A549 (cell line): ENCODE results near the gene APH1B.

Experiments
- CBX2 ChIP-seq: fragments of 200-600 bp; sonication (generic); IDR thresholded peaks from 2 replicates; pipeline ENCODE4 v1.6.1; 2016; ENCODE audit warnings: low read depth, mild to moderate bottlenecking, borderline replicate concordance
- CEBPB ChIP-seq, 2 experiments: fragments of >200 bp in 1 of 2; sonication (Bioruptor Twin) in 1 of 2; formaldehyde crosslinking in 1 of 2; IDR thresholded peaks; 2 replicates each; pipeline ENCODE4 v1.6.1; 2012 to 2016
- EP300 ChIP-seq, 2 experiments: fragments of >200 bp; sonication (Bioruptor Twin); formaldehyde crosslinking; IDR thresholded peaks; 2 replicates in 1 of 2; 3 replicates in 1 of 2; pipeline ENCODE4 v1.6.1; 2016 to 2017
- JUNB ChIP-seq: fragments of >200 bp; sonication (Bioruptor Twin); formaldehyde crosslinking; IDR thresholded peaks from 2 replicates; pipeline ENCODE4 v1.6.1; 2016
- POLR2A ChIP-seq: IDR thresholded peaks from 2 replicates; pipeline ENCODE4 v1.6.1; 2012; ENCODE audit warnings: mild to moderate bottlenecking, low read length
- RFX5 ChIP-seq: fragments of 450-650 bp; IDR thresholded peaks from 2 replicates; pipeline ENCODE4 v1.7.1; 2014; ENCODE audit warnings: antibody characterized with exemption, mild to moderate bottlenecking, moderate library complexity
- ZC3H11A ChIP-seq: fragments of 450-650 bp; IDR thresholded peaks from 2 replicates; pipeline ENCODE4 v1.6.1; 2014; ENCODE audit warnings: antibody characterized with exemption, mild to moderate bottlenecking
- TF ChIP-seq, protein P1 (sequence below): fragments of >200 bp; sonication (Bioruptor Twin); formaldehyde crosslinking; IDR thresholded peaks from 3 replicates; pipeline ENCODE4 v1.5.1; 2016

- TF ChIP-seq JUNB = no peak
- no peak for TF ChIP-seq POLR2A
- no peak for TF ChIP-seq ZC3H11A
- no peak for TF ChIP-seq RFX5
- no peak for TF ChIP-seq EP300 (IDR thresholded peaks at IDR 0.05)
- TF ChIP-seq, protein P1, sequence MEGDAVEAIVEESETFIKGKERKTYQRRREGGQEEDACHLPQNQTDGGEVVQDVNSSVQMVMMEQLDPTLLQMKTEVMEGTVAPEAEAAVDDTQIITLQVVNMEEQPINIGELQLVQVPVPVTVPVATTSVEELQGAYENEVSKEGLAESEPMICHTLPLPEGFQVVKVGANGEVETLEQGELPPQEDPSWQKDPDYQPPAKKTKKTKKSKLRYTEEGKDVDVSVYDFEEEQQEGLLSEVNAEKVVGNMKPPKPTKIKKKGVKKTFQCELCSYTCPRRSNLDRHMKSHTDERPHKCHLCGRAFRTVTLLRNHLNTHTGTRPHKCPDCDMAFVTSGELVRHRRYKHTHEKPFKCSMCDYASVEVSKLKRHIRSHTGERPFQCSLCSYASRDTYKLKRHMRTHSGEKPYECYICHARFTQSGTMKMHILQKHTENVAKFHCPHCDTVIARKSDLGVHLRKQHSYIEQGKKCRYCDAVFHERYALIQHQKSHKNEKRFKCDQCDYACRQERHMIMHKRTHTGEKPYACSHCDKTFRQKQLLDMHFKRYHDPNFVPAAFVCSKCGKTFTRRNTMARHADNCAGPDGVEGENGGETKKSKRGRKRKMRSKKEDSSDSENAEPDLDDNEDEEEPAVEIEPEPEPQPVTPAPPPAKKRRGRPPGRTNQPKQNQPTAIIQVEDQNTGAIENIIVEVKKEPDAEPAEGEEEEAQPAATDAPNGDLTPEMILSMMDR = no peak
- TF ChIP-seq CEBPB (IDR thresholded peaks at IDR 0.05) = no peak
- TF ChIP-seq CBX2 = no peak
Observed at GRCh38 chr15:63292241-63292640, 14.8 kb downstream of the APH1B start.
